K562 (cell line): Measurements from ENCODE around the gene LUC7L3. TPM values are rescaled to one million over a fixed set of nuclear protein-coding genes. Genes with fewer than 3 reads are reported as not detected.

ENCODE experiments used
- ATAC-seq: fragments of 200-7000 bp; cut with Tn5 transposase; 3 replicates; pipeline ENCODE4 v1.9.1; 2020; ENCODE audit warnings: moderate library complexity
- BruUV-seq: library from RNA; stranded (reverse); fragments of 400-500 nt; replicated peaks from 2 replicates; lab custom pipeline; 2021; lab: Mats Ljungman, UMichigan
- CTCF ChIA-PET: fragments of 300-600 bp; formaldehyde crosslinking; extraction: SDS; loops from one replicate; lab custom pipeline; 2021; ENCODE audit warnings: low intra/inter-chr PET ratio; lab: Yijun Ruan, JAX
- POLR2A ChIA-PET: fragments of 300-600, 350-650 bp; sonication (Branson Sonifier 250); formaldehyde crosslinking; extraction: SDS; loops from one replicate; lab custom pipeline; 2021; ENCODE audit warnings: antibody characterized with exemption, inconsistent platforms; lab: Yijun Ruan, JAX
- DNase-seq, 4 experiments: peaks; one replicate each; pipeline versions ENCODE4 v3.0.0 to v3.0.0-alpha.2; 2011 to 2018; ENCODE audit warnings: low spot score in 3 of 4, mixed read lengths in 3 of 4; ENCODE audit errors: extremely low read depth in 1 of 4
- FAIRE-seq: peaks from 2 replicates; lab custom pipeline; 2011; peaks lifted over from hg19 to GRCh38; lab: Jason Lieb, UNC
- H2AFZ ChIP-seq: 2 replicates; pipeline ENCODE4 v1.6.0; 2011; ENCODE audit warnings: low read depth, low read length, control low read depth, inconsistent platforms
- H3K27ac ChIP-seq: fragments of 200-600 bp; 3 replicates; pipeline ENCODE4 v1.8.0; 2011; ENCODE audit warnings: low read depth, mild to moderate bottlenecking, control low read depth, inconsistent platforms, low read length, moderate library complexity, mixed read lengths; ENCODE audit errors: extremely low read depth
- H3K27me3 ChIP-seq, 2 experiments: fragments of 300-600 bp in 1 of 2; 2 replicates in 1 of 2; 3 replicates in 1 of 2; pipeline versions ENCODE4 v1.6.0 to v1.8.0; 2011; ENCODE audit warnings: inconsistent platforms in 2 of 2, low read length in 2 of 2, mild to moderate bottlenecking in 1 of 2, mixed read lengths in 1 of 2, moderate library complexity in 1 of 2; ENCODE audit not compliant: control insufficient read depth in 2 of 2, insufficient read depth in 2 of 2
- H3K36me3 ChIP-seq: fragments of 300-600 bp; 3 replicates; pipeline ENCODE4 v1.8.0; 2011; ENCODE audit warnings: mild to moderate bottlenecking, low read length, inconsistent platforms; ENCODE audit not compliant: control insufficient read depth, insufficient read depth
- H3K4me1 ChIP-seq, 2 experiments: fragments of 200-600 bp in 1 of 2; replicated peaks in 1 of 2; 2 replicates in 1 of 2; 3 replicates in 1 of 2; pipeline versions ENCODE4 v1.5.1 to v1.8.0; 2011; ENCODE audit warnings: inconsistent platforms in 2 of 2, low read length in 2 of 2, mild to moderate bottlenecking in 1 of 2, mixed read lengths in 1 of 2, moderate library complexity in 1 of 2; ENCODE audit not compliant: control insufficient read depth in 2 of 2, insufficient read depth in 2 of 2
- H3K4me2 ChIP-seq: 2 replicates; pipeline ENCODE4 v1.6.1; 2011; ENCODE audit warnings: low read length, control low read depth, inconsistent platforms, mixed read lengths; ENCODE audit not compliant: insufficient read depth
- H3K4me3 ChIP-seq: fragments of 200-600 bp; sonication (generic), shearing (Covaris generic); 2 replicates; pipeline ENCODE4 v1.5.1; 2016; ENCODE audit warnings: control low read depth, inconsistent platforms
- H3K79me2 ChIP-seq: fragments of 200-600 bp; 3 replicates; pipeline ENCODE4 v1.8.0; 2011; ENCODE audit warnings: low read length, inconsistent platforms; ENCODE audit not compliant: control insufficient read depth, insufficient read depth
- H3K9ac ChIP-seq, 2 experiments: 2 replicates each; pipeline versions ENCODE4 v1.6.0 to v1.6.1; 2011; ENCODE audit warnings: low read depth in 2 of 2, low read length in 2 of 2, control low read depth in 1 of 2, inconsistent platforms in 1 of 2, mild to moderate bottlenecking in 1 of 2, mixed read lengths in 1 of 2; ENCODE audit not compliant: insufficient read depth in 1 of 2
- H3K9me1 ChIP-seq: one replicate; pipeline ENCODE4 v1.6.0; 2011; ENCODE audit warnings: inconsistent platforms, mild to moderate bottlenecking, low read length, moderate library complexity; ENCODE audit not compliant: control insufficient read depth, insufficient read depth
- H3K9me3 ChIP-seq: replicated peaks from 2 replicates; pipeline ENCODE4 v1.5.1; 2011; ENCODE audit warnings: low read depth, low read length, inconsistent platforms; ENCODE audit not compliant: control insufficient read depth, insufficient read depth
- H4K20me1 ChIP-seq: replicated peaks from 2 replicates; pipeline ENCODE4 v1.6.1; 2011; ENCODE audit warnings: low read length, inconsistent platforms, mixed read lengths; ENCODE audit not compliant: control insufficient read depth, insufficient read depth
- NFXL1 ChIP-seq: fragments of 450-650 bp; formaldehyde crosslinking; IDR thresholded peaks from 2 replicates; pipeline ENCODE4 v1.4.0; 2021; ENCODE audit warnings: mild to moderate bottlenecking
- PATZ1 ChIP-seq: fragments of 250-450 bp; sonication (Bioruptor Pico); IDR thresholded peaks from 2 replicates; pipeline ENCODE4 v1.5.0; 2020; ENCODE audit warnings: mild to moderate bottlenecking, borderline replicate concordance
- PHF8 ChIP-seq: fragments of 200-600 bp; sonication (generic); IDR thresholded peaks from 2 replicates; pipeline ENCODE4 v1.6.1; 2012; ENCODE audit warnings: mixed run types, mild to moderate bottlenecking, inconsistent platforms, low read length, moderate library complexity, borderline replicate concordance
- PRPF4 ChIP-seq: fragments of 200-400 bp; formaldehyde crosslinking; IDR thresholded peaks from one replicate; pipeline ENCODE4 v1.6.1; 2017; ENCODE audit warnings: low read length, low read depth, mild to moderate bottlenecking; ENCODE audit not compliant: insufficient read depth, poor library complexity, severe bottlenecking
- RBM22 ChIP-seq: fragments of 200-400 bp; formaldehyde crosslinking; IDR thresholded peaks from 2 replicates; pipeline ENCODE4 v1.6.1; 2018; ENCODE audit warnings: low read length, low read depth; ENCODE audit not compliant: poor library complexity, severe bottlenecking
- SRSF9 ChIP-seq: fragments of 200-400 bp; formaldehyde crosslinking; IDR thresholded peaks from 2 replicates; pipeline ENCODE4 v1.6.1; 2017; ENCODE audit warnings: low read depth, low read length, borderline replicate concordance
- ZNF318 ChIP-seq, 2 experiments: fragments of 450-650 bp; IDR thresholded peaks; 2 replicates each; pipeline ENCODE4 v1.6.1; 2016; ENCODE audit warnings: mild to moderate bottlenecking in 2 of 2, borderline replicate concordance in 1 of 2, low read depth in 1 of 2, moderate library complexity in 1 of 2
- ZNF584 ChIP-seq: fragments of 200-800 bp; sonication (Bioruptor generic); IDR thresholded peaks from 2 replicates; pipeline ENCODE4 v1.6.1; 2016; ENCODE audit warnings: low read depth, mild to moderate bottlenecking, missing genetic modification characterization, missing compliant biosample characterization
- WGBS: fragments of 100-300 bp; shearing (Covaris generic); methylation state at CpG from one replicate; pipeline ENCODE4 v1.1.6; 2016; ENCODE audit warnings: low coverage, mixed read lengths; ENCODE audit not compliant: insufficient coverage; ENCODE audit errors: missing lambda C conversion rate; 5-methylcytosine and 5-hydroxymethylcytosine counted together
- in situ Hi-C: fragments of 300-500 bp; cut with MboI; formaldehyde crosslinking; loops from 4 replicates; pipeline ENCODE4 v1.15.0; 2018; ENCODE audit warnings: inconsistent platforms, mixed read lengths
- intact Hi-C: fragments of 100-400 bp; cut with micrococcal nuclease; formaldehyde crosslinking; loops from 2 replicates; pipeline ENCODE4 v1.14.2; 2022
- polyA plus RNA-seq, 8 experiments: library from polyadenylated mRNA; depleted of rRNA in 4 of 8; stranded (reverse) in 5 of 8; unstranded in 3 of 8; fragments of >200 nt; fragmentation: Nextera tagmentation in 2 of 8; fragmentation: Illumina TruSeq in 1 of 8; extraction: Ambion mirVana in 2 of 8; extraction: Trizol in 1 of 8; gene quantifications; 2 replicates each; pipeline versions ENCODE4 v1.2.1 to v1.2.3, GENCODE V29; 2011 to 2014; ENCODE audit warnings: inconsistent platforms in 1 of 8, missing spikeins in 1 of 8
- total RNA-seq, 7 experiments: library from RNA; depleted of rRNA in 6 of 7; stranded (reverse); fragments of >200 nt in 6 of 7; fragmentation: Illumina TruSeq in 2 of 7; extraction: Trizol in 2 of 7; gene quantifications; 2 replicates each; pipeline versions ENCODE4 v1.2.1 to v1.2.3, GENCODE V29; 2011 to 2021; ENCODE audit warnings: low replicate concordance in 1 of 7
- TF ChIP-seq, protein P1 (sequence below): sonication (generic); formaldehyde crosslinking; IDR thresholded peaks from 2 replicates; pipeline ENCODE4 v1.8.1; 2022; ENCODE audit warnings: missing genetic modification reagents

Gene LUC7L3
- total and polyA plus RNA-seq, 9 of the 15 experiments (the other 6 are each of a cell fraction or from before 2014, with no cell fraction given) = 80.8 to 284 (median 127) TPM

DNA sequence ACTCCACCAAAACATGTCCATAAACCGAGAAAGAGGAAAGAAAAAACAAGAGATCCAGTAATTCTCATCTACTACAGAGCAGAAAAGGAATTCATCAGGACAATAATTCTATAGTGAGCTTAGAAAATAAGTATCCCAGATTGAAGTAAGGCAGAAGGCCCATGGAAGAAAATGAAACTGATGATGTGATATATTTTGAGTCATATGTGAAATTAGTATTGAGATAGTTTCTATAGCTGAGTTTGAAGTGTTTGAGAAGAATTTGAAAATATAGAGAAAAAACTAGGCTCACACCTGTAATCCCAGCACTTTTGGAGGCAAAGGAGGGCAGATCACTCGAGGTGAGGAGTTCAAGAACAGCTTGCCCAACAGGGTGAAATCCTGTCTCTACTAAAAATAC is 19.7 kb downstream of the LUC7L3 start:
- intact Hi-C loops = no loop called here
- no peak overlapping the region for H3K4me2 ChIP-seq
- TF ChIP-seq NFXL1 (CRISPR knock-in tag) = no peak
- no peak for TF ChIP-seq PATZ1 (CRISPR knock-in tag)
- TF ChIP-seq RBM22 = no peak
- no peak for TF ChIP-seq ZNF318 (IDR thresholded peaks at IDR 0.05; ENCODE audit: borderline replicate concordance in 1 of 2, low read depth in 1 of 2)
- no peak for TF ChIP-seq ZNF584 (CRISPR knock-in tag)
- TF ChIP-seq SRSF9 = no peak
- TF ChIP-seq, protein P1, sequence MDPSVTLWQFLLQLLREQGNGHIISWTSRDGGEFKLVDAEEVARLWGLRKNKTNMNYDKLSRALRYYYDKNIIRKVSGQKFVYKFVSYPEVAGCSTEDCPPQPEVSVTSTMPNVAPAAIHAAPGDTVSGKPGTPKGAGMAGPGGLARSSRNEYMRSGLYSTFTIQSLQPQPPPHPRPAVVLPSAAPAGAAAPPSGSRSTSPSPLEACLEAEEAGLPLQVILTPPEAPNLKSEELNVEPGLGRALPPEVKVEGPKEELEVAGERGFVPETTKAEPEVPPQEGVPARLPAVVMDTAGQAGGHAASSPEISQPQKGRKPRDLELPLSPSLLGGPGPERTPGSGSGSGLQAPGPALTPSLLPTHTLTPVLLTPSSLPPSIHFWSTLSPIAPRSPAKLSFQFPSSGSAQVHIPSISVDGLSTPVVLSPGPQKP = no peak
- TF ChIP-seq PRPF4 = no peak
- no peak for TF ChIP-seq PHF8

More for the DNA sequence above, 19.7 kb downstream of the LUC7L3 start:
- Histone ChIP-seq H3K79me2 (peaks cover 78% of the 10 kb centered on the region), H3K4me1 (no peaks in the 10 kb centered on the region), H3K36me3 (peaks cover 91% of the 10 kb centered on the region), H3K27ac (no peak overlapping the region), H3K9me1 (no peaks in the 10 kb centered on the region), H4K20me1 (no peaks in the 10 kb centered on the region; the same call in 1 of the 2 replicates), H3K4me3 (no peak overlapping the region), H3K9me3 (no peaks in the 10 kb centered on the region), H3K9ac (no peak overlapping the region), H2AFZ (no peak overlapping the region), H3K27me3 (no peaks in the 10 kb centered on the region)
- ATAC-seq (no peak), DNase-seq (no peak), FAIRE-seq (no peak)
- WGBS = 71% methylated on average over 2 of the region's 2 CpGs
- BruUV-seq = TSS peak; percentile 8
- ChIA-PET POLR2A (interaction anchor here (0.6 to 1.1 kb wide), 4 partner anchors 11 to 128 kb away, joined by 3 read pairs; partner anchors contain the start of gene WFIKKN2), CTCF (no interaction called here)
- in situ Hi-C loops = no loop called here
